Skeletal muscle satellite cell (primary cell): ENCODE measurements around the gene CARM1.

ENCODE experiments used
- H3K27me3 ChIP-seq: 2 replicates; pipeline ENCODE4 v1.7.0; 2013; ENCODE audit warnings: low read length; ENCODE audit not compliant: control insufficient read depth, insufficient read depth
- H3K36me3 ChIP-seq: 2 replicates; pipeline ENCODE4 v1.7.0; 2013; ENCODE audit warnings: mild to moderate bottlenecking, control low read depth, low read length; ENCODE audit not compliant: insufficient read depth
- H3K4me1 ChIP-seq: 2 replicates; pipeline ENCODE4 v1.7.0; 2013; ENCODE audit warnings: low read length; ENCODE audit not compliant: control insufficient read depth, insufficient read depth
- H3K4me2 ChIP-seq: 2 replicates; pipeline ENCODE4 v1.7.0; 2013; ENCODE audit warnings: mild to moderate bottlenecking, low read length
- H3K4me3 ChIP-seq: 2 replicates; pipeline ENCODE4 v1.7.0; 2013; ENCODE audit warnings: low read length
- H3K9ac ChIP-seq: 2 replicates; pipeline ENCODE4 v1.7.0; 2013; ENCODE audit warnings: mild to moderate bottlenecking, low read depth, low read length, moderate library complexity
- H3K9me3 ChIP-seq: replicated peaks from 2 replicates; pipeline ENCODE4 v1.7.0; 2013; ENCODE audit warnings: mild to moderate bottlenecking, control low read depth, low read length

The CARM1 gene

DNA sequence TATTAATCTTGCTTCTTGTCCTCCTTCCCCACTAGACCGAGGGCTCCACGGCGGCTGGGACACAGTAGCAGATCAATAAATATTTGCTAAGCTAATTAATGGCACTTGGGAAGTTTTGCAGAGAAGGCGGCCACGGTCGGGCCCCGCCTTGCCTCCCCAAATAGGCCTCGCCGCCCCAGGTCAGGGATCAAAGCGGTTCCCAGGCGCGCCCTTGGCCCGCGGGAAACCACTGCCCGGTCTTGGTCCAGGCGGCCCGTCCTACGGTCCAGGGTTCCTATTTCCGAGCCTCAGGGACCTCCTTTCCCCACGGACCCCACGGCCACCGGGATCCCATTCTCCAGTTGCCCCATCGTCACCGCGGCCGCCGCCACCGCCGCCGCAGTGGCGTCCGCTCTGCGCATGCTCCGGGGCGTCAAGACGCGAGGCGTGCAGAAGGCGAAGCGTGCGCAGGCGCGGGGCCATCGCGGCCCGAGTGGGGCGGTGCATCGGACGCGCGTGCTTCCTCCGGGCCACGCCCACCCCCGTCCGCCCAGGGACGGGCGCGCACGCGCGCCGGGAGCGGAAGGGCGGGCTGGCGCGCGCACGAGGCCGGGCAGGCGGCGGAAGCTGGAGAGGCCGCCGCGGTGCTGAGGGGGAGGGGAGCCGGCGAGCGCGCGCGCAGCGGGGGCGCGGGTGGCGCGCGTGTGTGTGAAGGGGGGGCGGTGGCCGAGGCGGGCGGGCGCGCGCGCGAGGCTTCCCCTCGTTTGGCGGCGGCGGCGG lies 89.1 kb downstream of the CARM1 start, which contains the start of gene SMARCA4:
SMARCA4 (plus strand) TSS at position 717 of the 759 bp plus-strand sequence. CDS start 23,122 bp downstream, outside the sequence.
- Histone ChIP-seq H3K4me1 (peaks cover 28% of the 10 kb centered on the region), H3K9me3 (no peaks in the 10 kb centered on the region), H3K9ac (peak within 1 kb of the TSS; percentile 98), H3K36me3 (no peaks in the 10 kb centered on the region), H3K4me3 (peak within 1 kb of the TSS; percentile 98), H3K4me2 (peak within 1 kb of the TSS; percentile 98), H3K27me3 (no peaks in the 10 kb centered on the region)

DNA sequence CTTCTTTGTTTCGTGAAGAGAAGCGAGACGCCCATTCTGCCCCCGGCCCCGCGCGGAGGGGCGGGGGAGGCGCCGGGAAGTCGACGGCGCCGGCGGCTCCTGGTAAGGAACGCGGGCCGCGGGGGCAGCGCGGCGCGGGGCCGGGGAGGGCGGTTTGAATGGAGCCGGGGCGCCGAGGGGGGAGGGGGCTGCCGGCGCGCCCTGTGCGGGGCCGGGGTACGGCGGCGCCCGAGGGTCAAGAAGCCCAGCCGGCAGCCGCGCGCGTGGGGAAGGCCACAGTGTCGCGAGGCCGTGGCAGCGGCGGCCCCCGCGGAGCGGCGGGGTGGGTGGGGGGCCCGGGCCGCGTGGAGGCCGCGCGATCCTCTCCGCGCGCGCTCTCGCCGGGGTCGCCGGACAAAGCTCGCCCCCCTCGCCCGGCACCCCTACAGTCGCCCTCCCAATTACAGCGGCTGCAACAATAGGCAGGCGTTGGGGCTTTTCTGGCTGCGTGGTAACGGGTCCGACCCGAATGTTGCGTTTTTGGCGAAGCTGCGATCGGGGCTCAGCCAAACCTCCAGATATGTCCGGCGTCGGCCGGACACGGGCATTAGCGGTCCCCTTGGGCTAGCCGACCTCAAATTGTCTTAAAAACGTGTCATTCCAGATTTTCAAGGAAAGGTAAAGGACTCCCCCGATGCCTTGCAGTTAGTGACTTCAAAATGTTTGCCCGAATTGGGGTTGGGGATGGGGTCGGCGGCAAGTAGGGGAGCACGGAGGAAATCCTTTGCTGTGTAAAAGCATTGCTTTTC lies 89.9 kb downstream of the CARM1 start:
- Histone ChIP-seq H3K4me3 (peak overlapping the region; percentile 91), H3K36me3 (no peaks in the 10 kb centered on the region), H3K4me1 (peaks cover 29% of the 10 kb centered on the region), H3K27me3 (no peaks in the 10 kb centered on the region), H3K9me3 (no peaks in the 10 kb centered on the region), H3K9ac (peak overlapping the region; percentile 85), H3K4me2 (peak overlapping the region; percentile 88)

DNA sequence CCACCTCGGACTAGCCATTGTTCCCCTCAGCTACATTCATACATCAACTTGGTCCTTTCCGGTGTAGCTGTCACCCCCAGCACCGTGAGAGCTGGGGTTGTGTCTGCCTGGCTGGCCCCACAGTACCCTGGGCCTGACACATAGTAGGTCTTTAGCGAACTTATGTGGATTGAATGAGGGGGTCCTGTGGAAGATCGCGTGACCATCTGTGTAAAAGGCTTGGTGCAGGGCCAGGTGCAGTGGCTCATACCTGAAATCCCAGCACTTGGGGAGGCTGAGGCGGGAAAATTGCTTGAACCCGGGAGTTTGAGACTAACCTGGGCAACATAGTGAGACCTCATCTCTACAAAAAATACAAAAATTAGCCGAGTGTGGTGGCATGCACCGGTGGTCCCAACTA lies 91.5 kb downstream of the CARM1 start:
- Histone ChIP-seq H3K27me3 (no peaks in the 10 kb centered on the region), H3K9me3 (no peaks in the 10 kb centered on the region), H3K4me2 (peak overlapping the region; percentile 88), H3K36me3 (no peaks in the 10 kb centered on the region), H3K4me1 (peaks cover 29% of the 10 kb centered on the region), H3K9ac (peak overlapping the region; percentile 1), H3K4me3 (peak overlapping the region; percentile 91)

DNA sequence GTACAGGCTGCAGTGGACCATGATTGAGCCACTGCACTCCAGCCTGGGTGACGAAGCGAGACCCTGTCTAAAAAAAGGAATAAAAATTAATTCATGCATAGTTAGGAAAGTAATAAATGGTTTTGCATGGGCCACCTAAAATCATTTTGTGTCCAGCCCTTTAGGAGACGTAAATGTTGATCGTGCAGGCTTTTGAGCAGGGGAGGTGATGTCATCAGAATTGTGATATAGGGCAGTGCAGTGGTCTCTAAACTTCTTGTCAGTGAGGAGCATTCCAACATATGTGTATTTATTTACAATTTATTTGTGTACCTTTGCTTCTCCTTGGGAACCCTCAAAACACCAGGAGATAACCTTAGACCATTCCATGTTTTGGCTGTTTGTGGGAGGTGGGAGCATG lies 92.5 kb downstream of the CARM1 start:
- peak overlapping the region; percentile 88 for H3K4me2 ChIP-seq
- no peak overlapping the region for H3K4me3 ChIP-seq
- H3K36me3 ChIP-seq = no peaks in the 10 kb centered on the region
- H3K9me3 ChIP-seq = no peaks in the 10 kb centered on the region
- H3K4me1 ChIP-seq = peaks cover 29% of the 10 kb centered on the region
- no peak overlapping the region for H3K9ac ChIP-seq
- no peaks in the 10 kb centered on the region for H3K27me3 ChIP-seq

DNA sequence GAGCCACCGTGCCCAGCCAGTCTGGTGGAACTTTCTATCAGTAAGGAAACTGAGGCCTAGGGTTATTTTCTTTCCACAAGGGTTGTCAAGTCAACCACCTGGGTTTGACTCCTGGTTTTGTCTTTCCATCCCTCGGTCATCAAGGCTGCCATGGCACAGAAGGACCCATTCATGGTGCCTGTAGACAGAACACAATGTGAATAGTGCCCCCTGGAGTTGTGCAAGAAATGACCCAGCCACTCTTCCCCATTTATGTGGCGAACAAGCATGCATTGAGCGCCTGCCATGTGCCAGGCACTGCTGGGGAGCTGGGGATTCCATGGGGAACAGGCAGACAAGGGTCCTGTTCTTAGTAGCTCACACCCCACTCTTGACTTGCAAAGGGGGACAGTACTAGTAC lies 93.5 kb downstream of the CARM1 start:
- Histone ChIP-seq H3K4me3 (no peak overlapping the region), H3K9ac (no peak overlapping the region), H3K4me1 (peaks cover 25% of the 10 kb centered on the region), H3K36me3 (no peaks in the 10 kb centered on the region), H3K27me3 (no peaks in the 10 kb centered on the region), H3K9me3 (no peaks in the 10 kb centered on the region), H3K4me2 (no peak overlapping the region)

DNA sequence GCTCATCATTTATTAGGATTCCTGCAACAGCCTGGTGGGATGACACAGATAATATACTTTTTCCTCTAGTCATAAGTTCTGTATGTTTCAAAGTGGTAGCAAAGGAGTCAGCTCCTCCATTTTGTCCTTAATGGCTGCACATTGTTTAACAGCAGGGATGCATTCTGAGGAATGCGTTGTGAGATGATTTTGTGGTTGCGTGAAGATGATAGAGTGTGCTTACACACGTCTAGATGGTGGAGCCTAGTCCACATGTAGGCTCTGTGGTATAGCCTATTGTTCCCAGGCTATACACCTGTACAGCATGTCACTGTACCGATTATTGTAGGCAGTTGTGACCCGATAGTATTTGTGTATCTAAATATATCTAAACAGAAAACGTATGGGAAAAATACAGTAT lies 94.0 kb downstream of the CARM1 start:
- Histone ChIP-seq H3K9me3 (no peaks in the 10 kb centered on the region), H3K4me3 (no peak overlapping the region), H3K27me3 (no peaks in the 10 kb centered on the region), H3K9ac (no peak overlapping the region), H3K36me3 (no peaks in the 10 kb centered on the region), H3K4me2 (peak overlapping the region; percentile 12), H3K4me1 (peaks cover 22% of the 10 kb centered on the region)

DNA sequence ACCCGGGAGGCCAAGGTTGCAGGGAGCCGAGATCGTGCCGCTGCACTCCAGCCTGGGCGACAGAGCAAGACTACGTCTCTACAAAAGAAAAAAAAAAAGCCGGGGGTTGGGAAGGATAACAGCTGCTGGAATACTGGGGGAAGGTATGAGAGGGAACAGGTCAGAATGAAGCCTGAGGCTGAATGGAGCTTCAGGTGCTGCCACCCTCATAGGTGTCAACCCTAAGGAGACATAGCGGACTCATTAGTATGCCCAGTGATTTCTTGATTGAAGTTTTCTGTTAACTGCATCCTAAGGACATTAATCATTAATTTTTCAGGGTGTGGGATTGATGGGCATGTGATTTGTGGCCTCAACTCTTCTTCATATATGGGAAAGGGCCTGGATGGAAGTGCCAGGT lies 95.5 kb downstream of the CARM1 start:
- Histone ChIP-seq H3K36me3 (no peaks in the 10 kb centered on the region), H3K4me3 (no peak overlapping the region), H3K9me3 (no peaks in the 10 kb centered on the region), H3K4me1 (peaks cover 22% of the 10 kb centered on the region), H3K9ac (no peak overlapping the region), H3K4me2 (no peak overlapping the region), H3K27me3 (no peaks in the 10 kb centered on the region)

DNA sequence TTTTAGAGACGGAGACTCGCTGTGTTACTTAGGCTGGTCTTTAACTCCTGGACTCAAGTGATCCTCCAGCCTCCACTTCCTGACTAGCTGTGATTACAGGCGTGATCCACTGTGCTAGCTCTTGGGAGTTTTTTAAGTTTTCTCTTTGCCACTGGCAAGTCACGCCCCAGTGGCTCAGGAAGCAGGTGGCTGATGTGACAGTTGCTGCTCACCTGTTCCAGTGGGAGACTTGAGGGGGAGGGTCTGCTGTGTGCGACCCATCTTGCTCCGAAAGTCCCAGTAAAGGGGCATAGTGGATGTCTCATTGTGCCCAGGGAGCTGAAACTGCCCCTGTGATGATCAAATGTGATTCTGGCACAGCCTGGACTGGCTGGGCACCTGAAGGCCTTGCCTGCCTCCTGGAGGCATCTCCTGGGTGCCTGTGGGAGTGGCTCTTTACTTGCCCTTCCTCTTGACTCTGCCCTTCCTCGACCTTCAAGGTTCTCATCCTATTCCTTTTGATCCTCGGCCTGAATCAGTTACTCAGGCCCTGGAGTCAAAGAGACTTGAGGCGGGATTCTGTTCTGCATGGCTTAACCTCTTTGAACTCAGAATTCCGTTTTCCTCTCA lies 97.3 kb downstream of the CARM1 start:
- Histone ChIP-seq H3K27me3 (no peaks in the 10 kb centered on the region), H3K9ac (no peak overlapping the region), H3K36me3 (no peaks in the 10 kb centered on the region), H3K4me1 (peaks cover 8% of the 10 kb centered on the region), H3K4me3 (no peak overlapping the region), H3K9me3 (no peaks in the 10 kb centered on the region), H3K4me2 (no peak overlapping the region)

DNA sequence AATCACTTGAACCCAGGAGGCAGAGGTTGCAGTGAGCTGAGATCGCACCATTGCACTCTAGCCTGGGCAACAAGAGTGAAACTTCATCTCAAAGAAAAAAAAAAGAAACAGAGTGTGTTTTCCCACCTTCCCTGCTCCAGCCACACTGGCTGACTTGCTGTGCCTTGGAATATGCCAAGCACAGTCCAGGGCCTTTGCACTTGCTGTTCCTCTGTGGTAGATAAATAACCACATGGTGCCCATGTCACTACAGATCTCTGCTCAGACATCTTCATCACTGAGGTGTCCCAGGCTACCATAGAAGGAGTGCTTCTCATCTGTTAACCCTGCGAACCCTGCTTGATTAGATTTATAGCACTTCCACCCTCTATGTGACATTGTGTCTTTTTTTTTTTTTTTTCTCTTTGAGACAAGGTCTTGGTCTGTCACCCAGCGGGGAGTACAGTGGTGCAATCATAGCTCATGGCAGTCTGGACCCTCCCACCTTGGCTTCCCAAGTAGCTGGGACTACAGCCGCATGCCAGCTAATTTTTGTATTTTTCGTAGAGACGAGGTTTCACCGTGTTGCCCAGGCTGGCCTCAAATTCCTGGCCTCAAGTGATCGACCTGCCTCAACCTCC lies 99.9 kb downstream of the CARM1 start:
- Histone ChIP-seq H3K4me2 (no peak overlapping the region), H3K9ac (no peak overlapping the region), H3K4me3 (no peak overlapping the region), H3K4me1 (peaks cover 13% of the 10 kb centered on the region), H3K9me3 (no peaks in the 10 kb centered on the region), H3K27me3 (no peaks in the 10 kb centered on the region), H3K36me3 (no peaks in the 10 kb centered on the region)
